Ascending aorta (tissue), 2 donors: ENCODE data around the gene BCL7A. TPM values are rescaled to one million over a fixed set of nuclear protein-coding genes. Genes with fewer than 3 reads are reported as not detected.
"Not testable (repeated sequence)": the region's sequence is repeated elsewhere in the genome, so short reads cannot be mapped to it uniquely, and the experiment has no call there.

Experiments used
- DNase-seq, 2 donors: peaks; one replicate each; pipeline ENCODE4 v3.0.0-alpha.2; 2019; ENCODE audit warnings: low spot score in 2 of 2
- H3K27ac ChIP-seq, 2 donors: fragments of 200-600 bp; sonication (generic); one replicate each; pipeline ENCODE4 v1.5.1; 2016 to 2017; ENCODE audit warnings: mild to moderate bottlenecking in 1 of 2
- H3K27me3 ChIP-seq: fragments of 200-600 bp; sonication (generic); one replicate; pipeline ENCODE4 v1.5.1; 2017
- H3K36me3 ChIP-seq, 2 donors: fragments of 200-600 bp; sonication (generic); one replicate each; pipeline ENCODE4 v1.5.1; 2016
- H3K4me1 ChIP-seq, 2 donors: fragments of 200-600 bp; sonication (generic); one replicate each; pipeline ENCODE4 v1.5.1; 2016 to 2017; ENCODE audit warnings: mild to moderate bottlenecking in 1 of 2
- H3K4me3 ChIP-seq, 2 donors: fragments of 200-600 bp; sonication (generic); one replicate each; pipeline ENCODE4 v1.5.1; 2016 to 2017; ENCODE audit warnings: mild to moderate bottlenecking in 1 of 2
- H3K9me3 ChIP-seq, 2 donors: fragments of 200-600 bp; sonication (generic); one replicate each; pipeline ENCODE4 v1.5.1; 2016
- intact Hi-C: fragments of 100-400 bp; cut with DNase I; formaldehyde crosslinking; loops from one replicate; pipeline ENCODE4 v1.15.1; 2023
- total RNA-seq: library from RNA; depleted of rRNA; stranded (reverse); fragments of >200 nt; gene quantifications from one replicate; pipeline ENCODE4 v1.1.0, GENCODE V29; 2016
- TF ChIP-seq, protein P1 (sequence below), 3 experiments: fragments of 200-600 bp in 2 of 3; fragments of 450-650 bp in 1 of 3; sonication (generic) in 2 of 3; IDR thresholded peaks; one replicate each; pipeline ENCODE4 v1.5.1; 2016 to 2019; ENCODE audit warnings: antibody characterized with exemption in 3 of 3, mild to moderate bottlenecking in 1 of 3, moderate library complexity in 1 of 3

The BCL7A gene
- total RNA-seq, 1 donor from 2014 or later: 3.2 TPM

DNA sequence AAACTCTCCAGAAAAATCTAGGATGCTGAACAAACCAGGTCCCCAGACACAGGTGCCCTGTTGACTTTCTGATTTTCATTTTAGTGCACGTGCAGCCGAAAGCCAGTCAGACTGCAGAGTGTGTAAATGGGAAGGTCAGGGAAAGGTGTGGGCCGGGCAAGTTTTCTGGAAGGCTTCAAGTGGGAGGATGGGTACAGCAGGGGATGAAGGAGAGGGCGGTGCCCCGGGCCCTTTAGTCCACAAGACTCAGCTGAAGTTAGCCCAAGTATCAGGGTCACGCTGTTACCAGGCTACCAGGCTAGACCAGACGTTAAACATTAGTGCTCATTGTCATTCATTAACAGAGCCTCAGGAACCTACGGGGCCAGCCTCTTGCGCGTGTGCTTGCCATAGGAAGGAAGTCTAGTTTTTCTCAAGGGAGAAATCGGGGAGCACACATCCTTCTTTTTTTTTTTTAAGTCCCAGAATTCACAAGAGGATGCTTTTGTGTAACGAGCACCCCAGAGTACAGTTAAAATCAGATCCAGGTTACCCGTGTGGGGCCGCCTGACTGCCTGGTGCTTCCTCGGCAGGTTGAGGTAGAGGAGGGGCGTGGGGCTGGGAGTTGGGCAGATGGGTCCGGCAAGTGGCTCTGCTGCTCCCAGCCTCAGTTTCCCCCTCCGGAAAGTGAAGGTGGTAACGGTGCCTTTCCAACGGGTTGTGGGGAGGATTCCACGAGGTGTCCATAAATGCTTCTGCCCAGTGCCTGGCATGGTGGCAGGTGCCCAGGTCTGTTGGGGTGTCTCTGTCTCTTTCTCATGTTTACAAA lies 19.1 kb downstream of the BCL7A start:
- intact Hi-C loops: no loop called here
- H3K36me3 ChIP-seq: peaks cover 17 to 50% of the 10 kb centered on the region in 2 donors

DNA sequence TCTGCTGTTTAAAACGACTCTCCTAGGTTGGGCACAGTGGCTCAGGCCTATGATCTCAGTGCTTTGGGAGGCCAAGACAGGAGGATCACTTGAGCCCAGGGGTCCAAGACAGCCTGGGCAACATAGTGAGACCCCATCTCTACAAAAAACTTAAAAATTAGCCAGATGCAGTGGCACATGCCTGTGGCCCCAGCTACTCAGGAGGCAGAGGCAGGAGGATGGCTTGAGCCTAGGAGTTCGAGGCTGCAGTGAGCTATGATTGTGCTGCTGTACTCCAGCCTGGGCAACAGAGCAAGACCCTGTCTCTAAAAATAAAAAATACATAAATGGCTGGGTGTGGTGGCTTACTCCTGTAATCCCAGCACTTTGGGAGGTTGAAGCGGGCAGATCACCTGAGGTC lies 19.8 kb downstream of the BCL7A start:
- H3K27ac ChIP-seq: not testable (repeated sequence)

More for the DNA sequence above, 19.1 kb downstream of the BCL7A start:
- TF ChIP-seq, protein P1, sequence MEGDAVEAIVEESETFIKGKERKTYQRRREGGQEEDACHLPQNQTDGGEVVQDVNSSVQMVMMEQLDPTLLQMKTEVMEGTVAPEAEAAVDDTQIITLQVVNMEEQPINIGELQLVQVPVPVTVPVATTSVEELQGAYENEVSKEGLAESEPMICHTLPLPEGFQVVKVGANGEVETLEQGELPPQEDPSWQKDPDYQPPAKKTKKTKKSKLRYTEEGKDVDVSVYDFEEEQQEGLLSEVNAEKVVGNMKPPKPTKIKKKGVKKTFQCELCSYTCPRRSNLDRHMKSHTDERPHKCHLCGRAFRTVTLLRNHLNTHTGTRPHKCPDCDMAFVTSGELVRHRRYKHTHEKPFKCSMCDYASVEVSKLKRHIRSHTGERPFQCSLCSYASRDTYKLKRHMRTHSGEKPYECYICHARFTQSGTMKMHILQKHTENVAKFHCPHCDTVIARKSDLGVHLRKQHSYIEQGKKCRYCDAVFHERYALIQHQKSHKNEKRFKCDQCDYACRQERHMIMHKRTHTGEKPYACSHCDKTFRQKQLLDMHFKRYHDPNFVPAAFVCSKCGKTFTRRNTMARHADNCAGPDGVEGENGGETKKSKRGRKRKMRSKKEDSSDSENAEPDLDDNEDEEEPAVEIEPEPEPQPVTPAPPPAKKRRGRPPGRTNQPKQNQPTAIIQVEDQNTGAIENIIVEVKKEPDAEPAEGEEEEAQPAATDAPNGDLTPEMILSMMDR (IDR thresholded peaks at IDR 0.05): no peak
- no peak for DNase-seq
- H3K4me3 ChIP-seq: no peak overlapping the region
- H3K9me3 ChIP-seq: no peaks in the 10 kb centered on the region
- no peaks in the 10 kb centered on the region for H3K4me1 ChIP-seq
- no peak overlapping the region for H3K27ac ChIP-seq
- H3K27me3 ChIP-seq: no peaks in the 10 kb centered on the region

DNA sequence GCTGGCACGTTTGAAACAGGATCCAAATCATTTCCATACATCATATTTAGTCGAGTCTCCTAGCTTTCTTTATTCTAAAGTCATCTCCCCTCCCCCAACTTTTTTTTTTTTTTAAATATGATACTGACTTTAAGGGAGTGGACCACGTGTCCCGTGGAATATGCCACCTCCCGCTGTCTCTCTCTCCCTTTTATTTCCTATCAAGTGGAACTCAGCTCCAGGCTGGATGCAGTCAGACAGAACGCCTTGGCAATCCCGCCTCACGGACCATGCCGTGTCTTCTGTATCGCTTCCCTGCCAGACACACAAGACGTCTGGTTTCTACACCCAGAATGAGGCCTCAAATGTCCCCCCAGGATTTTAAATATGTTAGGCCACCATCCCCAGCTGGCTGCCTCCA lies 21.2 kb downstream of the BCL7A start:
- no peak for DNase-seq
- Histone ChIP-seq H3K36me3 (peaks cover 17 to 41% of the 10 kb centered on the region in 2 donors), H3K9me3 (no peaks in the 10 kb centered on the region), H3K27me3 (no peaks in the 10 kb centered on the region), H3K4me1 (no peaks in the 10 kb centered on the region), H3K27ac (no peak overlapping the region), H3K4me3 (no peak overlapping the region)
- intact Hi-C loops: no loop called here
- TF ChIP-seq, protein P1 (IDR thresholded peaks at IDR 0.05): no peak

More for the DNA sequence above, 19.8 kb downstream of the BCL7A start:
- H3K9me3 ChIP-seq, DNase-seq, H3K4me1 ChIP-seq, intact Hi-C loops, H3K4me3 ChIP-seq, H3K27me3 ChIP-seq: not testable (repeated sequence)
- peaks cover 17 to 49% of the 10 kb centered on the region in 2 donors for H3K36me3 ChIP-seq

DNA sequence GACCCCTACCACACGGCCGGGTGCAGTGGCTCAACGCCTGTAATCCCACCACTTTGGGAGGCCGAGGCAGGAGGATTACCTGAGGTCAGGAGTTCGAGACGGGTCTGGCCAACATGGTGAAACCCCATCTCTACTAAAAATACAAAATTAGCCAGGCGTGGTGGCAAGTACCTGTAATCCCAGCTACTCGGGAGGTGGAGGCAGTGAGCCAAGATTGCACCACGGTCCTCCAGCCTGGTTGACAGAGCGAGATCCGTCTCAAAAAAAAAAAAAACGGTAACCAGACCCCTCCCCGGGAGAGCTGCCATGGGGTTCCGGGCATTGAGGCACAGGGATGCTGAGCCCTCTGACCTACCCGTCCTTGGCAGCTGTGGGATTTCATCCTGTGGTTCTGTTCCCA lies 21.8 kb downstream of the BCL7A start:
- H3K4me3 ChIP-seq: no peak overlapping the region
- TF ChIP-seq, protein P1 (IDR thresholded peaks at IDR 0.05): no peak
- no peaks in the 10 kb centered on the region for H3K27me3 ChIP-seq
- DNase-seq: no peak
- H3K27ac ChIP-seq: no peak overlapping the region
- peaks cover 17 to 39% of the 10 kb centered on the region in 2 donors for H3K36me3 ChIP-seq
- H3K9me3 ChIP-seq: no peaks in the 10 kb centered on the region
- intact Hi-C loops: no loop called here
- H3K4me1 ChIP-seq: no peaks in the 10 kb centered on the region

DNA sequence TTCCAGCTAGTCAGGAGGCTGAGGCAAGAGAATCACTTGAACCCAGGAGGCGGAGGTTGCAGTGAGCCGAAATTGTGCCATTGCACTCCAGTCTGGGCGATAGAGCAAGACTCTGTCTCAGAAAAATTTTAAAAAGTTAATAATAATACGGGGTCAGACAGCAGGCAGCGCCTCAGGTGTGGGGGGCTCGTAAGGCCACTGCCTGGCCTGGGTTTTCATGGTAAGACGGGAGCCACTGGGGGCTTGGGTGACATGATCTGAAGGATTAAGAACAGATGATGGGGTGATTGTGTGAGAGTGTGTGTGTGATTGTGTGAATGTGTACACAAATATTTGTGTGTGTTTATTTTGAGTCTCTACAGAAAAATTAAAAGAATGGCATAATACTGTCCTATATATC lies 23.6 kb downstream of the BCL7A start:
- Histone ChIP-seq H3K36me3 (peaks cover 17 to 32% of the 10 kb centered on the region in 2 donors), H3K27me3 (no peaks in the 10 kb centered on the region), H3K4me1 (no peaks in the 10 kb centered on the region), H3K9me3 (no peaks in the 10 kb centered on the region), H3K27ac (no peak overlapping the region), H3K4me3 (no peak overlapping the region)
- TF ChIP-seq, protein P1 (IDR thresholded peaks at IDR 0.05): no peak
- intact Hi-C loops: no loop called here
- DNase-seq: no peak

DNA sequence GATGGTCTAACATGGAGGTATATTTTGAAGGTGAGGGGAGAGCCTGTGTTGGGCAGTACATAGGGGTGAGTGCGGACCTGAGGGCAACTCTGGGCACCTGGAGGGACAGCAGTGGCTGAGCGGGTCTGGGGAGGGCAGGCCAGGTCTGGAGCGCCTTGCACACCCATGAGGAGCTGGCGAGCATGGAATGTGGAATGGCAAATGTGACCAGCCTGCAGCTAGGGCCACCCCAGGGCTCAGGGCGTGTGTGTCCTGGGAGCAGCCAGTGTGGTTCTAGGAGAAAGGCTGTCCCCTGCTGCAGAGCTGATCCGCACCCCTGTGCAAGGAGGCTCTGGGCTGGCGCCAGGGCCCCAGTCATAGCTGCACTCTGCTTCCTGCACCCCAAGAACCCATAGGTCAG lies 24.5 kb downstream of the BCL7A start:
- Histone ChIP-seq H3K36me3 (peaks cover 17 to 32% of the 10 kb centered on the region in 2 donors), H3K9me3 (no peaks in the 10 kb centered on the region), H3K27me3 (no peaks in the 10 kb centered on the region), H3K27ac (no peak overlapping the region), H3K4me3 (no peak overlapping the region), H3K4me1 (peaks cover 0 to 4% of the 10 kb centered on the region in 2 donors)
- DNase-seq: no peak
- intact Hi-C loops: no loop called here
- TF ChIP-seq, protein P1 (IDR thresholded peaks at IDR 0.05): no peak
